GM18498 (cell line): ENCODE measurements around the gene DOK4.
"Not testable (repeated sequence)": the region's sequence is repeated elsewhere in the genome, so short reads cannot be mapped to it uniquely, and the experiment has no call there.

Source experiments
- ATAC-seq: cut with Tn5 transposase; IDR thresholded peaks from one replicate; pipeline ENCODE4 v1.9.1; 2021; ENCODE audit warnings: mild to moderate bottlenecking, moderate library complexity; ENCODE audit not compliant: unreplicated experiment

The DOK4 gene

DNA sequence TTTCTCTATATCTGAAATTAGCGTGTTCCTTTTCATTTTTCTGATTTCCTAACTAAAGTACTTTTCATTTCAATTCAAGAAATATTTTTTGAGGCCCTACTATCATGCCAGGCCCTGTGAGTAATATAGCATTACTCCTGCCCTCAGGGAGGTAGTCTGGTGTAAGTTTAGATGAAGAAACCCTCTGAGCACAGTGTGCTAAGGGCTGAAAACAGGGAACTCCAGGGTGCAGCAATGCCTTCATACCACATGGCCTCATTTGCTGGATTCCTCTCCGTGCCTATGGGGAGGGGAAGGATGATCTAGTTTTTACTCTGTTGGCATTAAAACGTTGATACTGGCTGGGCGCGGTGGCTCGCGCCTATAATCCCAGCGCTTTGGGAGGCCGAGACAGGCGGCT, 34.3 kb downstream of the DOK4 start:
- ATAC-seq = no peak

DNA sequence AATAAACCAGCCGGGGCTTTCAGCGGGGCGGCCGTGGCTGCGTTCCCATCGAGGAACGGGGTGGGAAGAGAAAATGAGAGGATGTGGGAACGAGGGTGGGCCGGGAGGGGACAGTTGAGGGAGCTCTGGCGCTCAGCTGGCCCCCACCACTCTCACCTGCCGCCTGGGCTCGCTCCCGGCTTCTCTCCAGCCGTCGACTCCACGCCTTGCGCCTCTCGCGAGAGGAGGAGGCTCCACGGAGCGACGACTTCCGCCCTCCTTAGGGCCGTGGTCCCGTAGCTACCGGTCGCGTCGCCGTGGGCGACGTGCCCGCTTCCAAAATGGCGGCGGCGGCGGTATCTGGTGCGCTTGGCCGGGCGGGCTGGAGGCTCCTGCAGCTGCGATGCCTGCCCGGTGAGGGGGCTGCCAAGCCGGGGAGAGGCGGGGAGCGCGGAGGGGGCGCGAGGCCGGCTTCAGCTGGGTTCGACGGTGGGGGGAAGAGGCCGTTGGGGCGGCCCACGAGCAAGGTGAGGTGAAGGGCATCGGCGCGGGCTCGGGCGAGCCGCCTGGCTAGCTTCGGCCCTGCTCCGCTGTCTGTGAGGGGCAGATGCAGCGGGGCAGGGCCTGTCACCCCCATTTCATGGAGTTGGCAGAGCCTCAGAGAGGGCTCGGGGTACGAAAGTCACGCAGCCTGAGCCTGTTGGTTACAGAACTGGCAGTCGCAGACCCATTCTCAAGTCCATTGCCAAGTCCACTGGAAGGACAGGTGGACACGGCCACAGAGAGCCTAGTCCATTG, 38.9 kb downstream of the DOK4 start, which contains the start of the genes CIAPIN1 and COQ9:
TSS of gene CIAPIN1 (minus strand) at position 200 of the 777 bp plus-strand sequence. CDS start 6,457 bp downstream, outside the sequence.
TSS of gene COQ9 (plus strand) at position 294 of the 777 bp plus-strand sequence. CDS start at position 321, 27 bp downstream.
- peak; percentile 98 for ATAC-seq

DNA sequence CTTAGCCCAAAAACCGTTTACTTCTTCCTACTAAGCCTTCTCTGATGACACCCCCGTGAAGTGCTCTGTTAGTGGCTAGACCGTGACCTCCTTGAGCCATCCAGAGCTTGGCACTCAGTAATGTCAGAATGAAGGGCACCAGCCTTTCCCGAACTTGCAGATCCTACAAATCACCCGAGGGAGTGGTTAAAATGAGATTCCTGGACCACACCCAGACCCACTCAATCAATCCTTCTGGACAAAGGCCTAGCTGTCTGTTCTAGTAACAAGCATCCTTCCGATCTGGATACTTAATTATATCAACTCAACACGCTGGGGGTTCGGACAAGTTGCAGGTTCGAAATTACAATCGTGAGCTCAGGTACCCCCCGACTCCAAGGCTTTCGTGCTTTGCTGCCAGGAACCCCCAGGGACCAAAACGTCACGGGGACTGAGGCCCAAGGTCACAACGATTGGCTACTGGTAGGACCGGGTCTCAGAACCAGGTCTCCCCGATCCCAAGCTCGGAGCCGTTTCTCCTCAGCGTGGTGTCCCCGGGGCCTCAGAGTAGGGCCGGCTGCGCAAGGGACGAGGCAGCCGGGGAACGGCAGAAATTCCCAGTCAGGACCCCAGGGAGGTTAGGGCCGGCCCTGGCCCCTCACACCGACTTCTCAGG, 39.6 kb downstream of the DOK4 start:
- peak; percentile 36 for ATAC-seq

- ATAC-seq = no peak
These were observed 40.8 kb downstream of the DOK4 start for GRCh38 chr16:57445510-57445909.

DNA sequence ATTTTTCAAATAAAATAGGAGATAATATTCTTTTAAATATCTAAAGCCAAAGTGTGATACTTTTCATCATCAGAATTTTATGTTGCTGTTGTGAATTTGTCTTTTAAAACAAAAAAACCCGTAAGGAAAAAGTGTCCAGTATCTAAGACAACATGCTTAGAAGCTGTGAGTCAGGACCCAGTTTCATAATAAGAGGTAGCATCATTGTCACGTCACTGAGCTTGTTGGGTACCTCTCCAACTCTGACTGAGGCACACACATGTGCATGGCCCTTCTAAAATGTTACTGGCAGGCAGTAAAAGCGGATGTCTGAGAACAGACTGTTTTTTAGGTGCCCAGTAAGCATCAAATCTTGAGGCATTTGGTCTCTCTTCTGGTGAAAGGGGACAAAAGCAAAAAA, 41.6 kb downstream of the DOK4 start:
- no peak for ATAC-seq

DNA sequence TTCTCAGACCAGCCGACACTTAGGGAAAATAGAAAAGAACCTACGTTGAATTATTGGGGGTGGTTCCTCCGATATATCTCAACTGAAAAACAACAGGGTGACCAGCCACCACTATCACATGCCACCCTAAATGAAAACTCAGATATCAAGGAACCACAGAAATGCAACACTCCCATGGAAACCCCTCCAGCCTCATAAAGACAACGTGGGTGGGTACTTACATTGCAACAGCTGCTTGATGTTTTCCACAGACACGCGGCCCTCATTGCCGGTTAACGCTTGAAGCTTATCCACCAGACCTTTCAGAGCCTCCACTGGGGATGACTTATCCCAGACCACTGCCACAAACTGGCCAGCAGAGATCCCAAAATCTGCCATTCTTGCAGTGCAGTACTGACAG, 45.7 kb downstream of the DOK4 start:
- ATAC-seq = not testable (repeated sequence)

DNA sequence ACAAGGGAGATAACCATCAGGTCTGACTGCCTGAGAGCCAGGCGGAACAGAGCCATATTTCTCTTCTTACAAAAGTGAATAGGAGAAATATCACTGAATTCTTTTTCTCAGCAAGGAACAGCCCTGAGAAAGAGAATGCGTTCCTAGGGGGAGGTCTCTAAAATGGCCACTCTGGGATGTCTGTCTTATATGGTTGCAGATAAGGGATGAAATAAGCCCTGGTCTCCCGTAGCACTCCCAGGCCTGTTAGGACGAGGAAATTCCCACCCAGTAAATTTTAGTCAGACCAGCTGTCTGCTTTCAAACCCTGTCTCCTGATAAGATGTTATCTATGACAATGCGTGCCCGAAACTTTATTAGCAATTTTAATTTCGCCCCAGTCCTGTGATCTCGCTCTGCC, 46.3 kb downstream of the DOK4 start:
- ATAC-seq = not testable (repeated sequence)

GRCh38 chr16:57435838-57436237, 50.5 kb downstream of the DOK4 start:
- no peak for ATAC-seq

DNA sequence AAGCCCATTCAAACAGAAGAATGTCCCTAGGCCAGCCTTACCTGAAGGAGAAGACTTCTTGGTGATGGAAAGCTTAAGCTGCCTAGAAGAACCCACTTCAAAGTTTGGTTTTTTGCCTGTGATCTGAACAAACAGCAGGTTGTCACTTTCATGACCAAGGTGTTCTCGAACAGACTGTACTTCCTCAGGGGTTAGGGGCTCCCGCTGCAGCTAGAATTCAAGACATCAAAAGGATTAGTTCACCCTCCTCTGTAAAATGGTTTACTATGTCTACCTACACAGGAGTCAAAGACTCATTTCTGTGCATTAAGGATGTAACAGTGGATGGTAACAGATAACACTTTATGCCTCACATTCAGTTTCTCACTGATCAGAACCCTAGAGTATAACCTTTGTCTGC, 52.3 kb downstream of the DOK4 start:
- no peak for ATAC-seq

DNA sequence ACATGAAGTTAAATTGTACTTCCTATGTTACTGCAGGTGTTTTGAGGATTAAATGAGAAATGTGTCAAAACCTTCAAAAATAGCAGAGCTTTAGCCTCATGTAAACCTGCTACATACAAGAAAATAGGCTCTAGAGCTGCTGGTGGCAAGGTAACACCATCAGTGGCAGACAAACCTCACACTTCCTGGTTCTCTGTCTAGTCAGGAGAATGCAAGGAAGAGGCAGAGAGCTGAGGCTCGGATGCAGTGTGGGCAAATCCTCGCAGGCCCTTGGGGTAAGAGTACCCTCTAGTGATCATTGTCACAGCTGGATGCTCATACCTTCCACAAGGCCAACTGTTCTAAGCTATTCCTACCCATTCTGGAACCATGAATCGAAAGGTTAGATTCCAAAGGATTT, 53.3 kb downstream of the DOK4 start:
- no peak for ATAC-seq

GRCh38 chr16:57432505-57432904, 53.8 kb downstream of the DOK4 start:
- ATAC-seq = no peak

GRCh38 chr16:57430955-57431354, 55.3 kb downstream of the DOK4 start:
- no peak for ATAC-seq

GRCh38 chr16:57427824-57428223, 58.5 kb downstream of the DOK4 start:
- ATAC-seq = no peak

DNA sequence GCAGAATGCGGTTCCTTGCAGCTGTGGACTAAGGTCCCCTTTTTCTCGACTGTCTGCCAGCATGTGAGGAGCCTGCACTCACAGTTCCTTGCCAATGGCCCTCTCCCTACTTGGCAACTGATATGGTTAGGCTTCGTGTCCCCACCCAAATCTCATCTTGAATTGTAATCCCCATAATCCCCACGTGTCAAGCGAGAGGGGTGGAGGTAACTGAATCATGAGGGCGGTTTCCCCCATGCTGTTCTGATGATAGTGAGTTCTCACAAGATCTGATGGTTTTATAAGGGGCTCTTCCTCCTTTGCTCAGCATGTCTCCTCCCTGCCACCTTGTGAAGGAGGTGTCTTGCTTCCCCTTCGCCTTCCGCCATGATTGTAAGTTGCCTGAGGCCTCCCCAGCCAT, 59.0 kb downstream of the DOK4 start:
- no peak for ATAC-seq

DNA sequence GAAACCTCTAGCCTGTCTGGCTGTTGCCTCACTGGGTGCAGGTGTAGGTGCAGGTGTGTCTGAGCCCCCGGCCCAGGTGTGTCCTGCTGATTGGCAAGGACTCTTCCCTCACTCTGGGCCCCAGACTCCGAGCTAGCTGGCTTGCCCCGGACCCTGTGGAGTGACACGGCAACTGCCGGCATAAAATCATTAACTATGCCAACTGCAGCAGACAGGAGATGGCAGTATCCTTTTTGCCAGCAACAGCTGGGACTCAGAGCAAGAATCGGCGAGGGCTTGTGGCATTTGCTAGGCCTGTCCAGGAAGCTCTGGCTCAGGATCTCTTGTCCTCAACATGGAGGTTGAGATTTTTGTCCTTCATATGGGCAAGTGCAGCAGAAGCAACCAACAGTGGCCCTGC, 59.9 kb downstream of the DOK4 start:
- no peak for ATAC-seq

DNA sequence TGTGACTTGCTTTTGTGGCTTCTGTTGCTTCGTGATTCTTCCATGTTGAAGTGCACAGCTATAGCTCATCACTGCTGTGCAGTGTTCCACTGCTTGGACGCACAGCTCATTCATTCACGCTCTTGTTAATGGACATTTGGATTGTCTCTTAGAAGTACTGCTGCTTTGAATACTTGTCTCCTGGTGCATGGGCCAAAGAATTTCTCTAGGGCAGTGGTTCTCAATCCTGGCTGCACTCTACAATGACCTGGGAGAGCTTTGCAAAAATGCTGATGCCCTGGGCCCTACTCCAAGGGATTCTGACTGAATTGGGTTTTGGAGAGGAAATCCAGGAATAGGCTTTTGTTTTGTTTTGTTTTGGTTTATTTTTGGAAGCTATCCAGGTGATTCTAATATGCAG, 61.7 kb downstream of the DOK4 start:
- ATAC-seq = no peak

DNA sequence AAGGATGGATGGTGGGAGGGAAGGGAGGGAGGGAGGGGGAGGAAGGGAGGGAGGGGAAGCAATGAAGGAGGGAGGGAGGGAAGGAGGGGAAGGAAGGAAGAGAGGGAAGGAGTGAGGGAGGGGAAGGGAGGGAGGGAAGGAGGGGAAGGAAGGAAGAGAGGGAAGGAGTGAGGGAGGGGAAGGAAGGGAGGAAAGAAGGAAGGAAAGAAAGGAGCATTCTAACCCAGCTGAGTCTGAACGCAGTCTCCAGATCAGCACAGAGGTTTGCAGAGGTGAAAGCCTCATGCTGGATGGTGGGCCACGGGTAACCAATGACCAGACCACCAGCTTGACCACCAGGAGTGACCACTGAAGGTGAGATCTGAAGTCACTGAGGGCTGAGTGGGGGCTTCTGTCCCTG, 63.1 kb downstream of the DOK4 start:
- no peak for ATAC-seq

DNA sequence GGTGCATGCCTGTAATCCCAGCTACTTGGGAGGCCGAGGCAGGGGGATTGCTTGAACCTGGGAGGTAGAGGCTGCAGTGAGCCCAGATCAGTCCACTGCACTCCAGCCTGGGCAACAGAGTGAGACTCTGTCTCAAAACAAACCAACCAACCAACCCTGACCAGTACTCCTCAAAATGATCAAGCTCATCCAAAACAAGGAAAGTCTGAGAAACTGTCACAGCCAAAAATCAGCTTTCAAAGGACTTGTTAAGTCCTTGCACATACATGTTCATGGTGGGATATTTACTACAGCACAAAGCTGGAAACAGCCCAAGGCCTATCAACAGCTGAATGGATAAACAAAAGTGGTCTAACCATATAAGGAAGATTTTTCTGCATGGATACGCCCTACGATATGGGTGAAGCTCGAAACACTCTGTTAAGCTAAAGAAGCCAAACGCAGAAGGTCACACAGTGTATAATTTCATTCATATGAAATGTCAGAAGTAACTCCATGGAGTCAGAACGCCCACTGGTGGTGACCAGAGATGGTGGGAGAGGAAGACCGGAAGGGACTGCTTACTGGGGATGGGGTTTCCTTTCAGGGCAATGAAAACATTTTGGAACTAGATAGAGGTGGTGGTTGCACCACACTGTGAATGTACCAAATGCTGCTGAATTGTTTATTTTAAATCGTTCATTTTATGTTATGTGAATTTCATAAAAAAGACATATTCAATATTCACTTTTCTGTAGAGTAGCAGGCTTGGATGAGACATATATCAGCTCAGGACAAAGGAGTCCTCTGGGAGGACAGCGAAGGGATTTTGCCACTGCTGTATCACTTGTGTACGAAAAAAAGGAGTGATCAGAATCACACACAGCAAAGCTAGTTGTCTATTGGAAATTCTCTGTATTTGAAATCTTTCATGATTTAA, 64.0 kb downstream of the DOK4 start:
- no peak for ATAC-seq
